H9 (cell line): ENCODE data around the gene NR1H2. TPM values are rescaled to one million over a fixed set of nuclear protein-coding genes. Genes with fewer than 3 reads are reported as not detected.

ENCODE experiments used
- DNase-seq: peaks from one replicate; pipeline ENCODE4 v3.0.0-alpha.2; 2017
- H2AFZ ChIP-seq: one replicate; pipeline ENCODE4 v1.6.1; 2013; ENCODE audit warnings: mild to moderate bottlenecking, low read length, control low read depth, moderate library complexity
- H2AK5ac ChIP-seq: 2 replicates; pipeline ENCODE4 v1.6.1; 2013; ENCODE audit warnings: low read length, control low read depth, mixed read lengths; ENCODE audit not compliant: insufficient read length
- H2BK120ac ChIP-seq: one replicate; pipeline ENCODE4 v1.6.1; 2013; ENCODE audit warnings: low read depth, mild to moderate bottlenecking, low read length, control low read depth, inconsistent platforms; ENCODE audit not compliant: poor library complexity, severe bottlenecking
- H2BK12ac ChIP-seq: 2 replicates; pipeline ENCODE4 v1.6.1; 2013; ENCODE audit warnings: low read length, control low read depth, mixed read lengths, low read depth; ENCODE audit not compliant: insufficient read length
- H2BK15ac ChIP-seq: 2 replicates; pipeline ENCODE4 v1.6.1; 2013; ENCODE audit warnings: low read depth, low read length, control low read depth
- H2BK20ac ChIP-seq: one replicate; pipeline ENCODE4 v1.6.1; 2013; ENCODE audit warnings: low read depth, mild to moderate bottlenecking, low read length, control low read depth, inconsistent platforms; ENCODE audit not compliant: poor library complexity, severe bottlenecking
- H2BK5ac ChIP-seq: 2 replicates; pipeline ENCODE4 v1.6.1; 2013; ENCODE audit warnings: low read length, control low read depth, mixed read lengths; ENCODE audit not compliant: insufficient read length
- H3K14ac ChIP-seq: 2 replicates; pipeline ENCODE4 v1.6.1; 2013; ENCODE audit warnings: low read length, control low read depth; ENCODE audit not compliant: insufficient read depth
- H3K18ac ChIP-seq: 2 replicates; pipeline ENCODE4 v1.6.1; 2013; ENCODE audit warnings: low read depth, mild to moderate bottlenecking, mixed read lengths, low read length, control low read depth; ENCODE audit not compliant: insufficient read length
- H3K23ac ChIP-seq: 2 replicates; pipeline ENCODE4 v1.6.1; 2013; ENCODE audit warnings: low read length, control low read depth, mixed read lengths, low read depth; ENCODE audit not compliant: insufficient read length
- H3K23me2 ChIP-seq: 2 replicates; pipeline ENCODE4 v1.6.1; 2013; ENCODE audit warnings: low read depth, mild to moderate bottlenecking, mixed read lengths, low read length, control low read depth; ENCODE audit not compliant: insufficient read length, poor library complexity, severe bottlenecking
- H3K27ac ChIP-seq: 2 replicates; pipeline ENCODE4 v1.5.1; 2013; ENCODE audit warnings: low read length, control low read depth, mixed read lengths, low read depth; ENCODE audit not compliant: insufficient read length
- H3K27me3 ChIP-seq: 2 replicates; pipeline ENCODE4 v1.6.1; 2013; ENCODE audit warnings: low read length, control low read depth, inconsistent platforms; ENCODE audit not compliant: insufficient read depth
- H3K4ac ChIP-seq: 2 replicates; pipeline ENCODE4 v1.6.1; 2013; ENCODE audit warnings: low read depth, mild to moderate bottlenecking, control low read depth, inconsistent platforms, low read length, moderate library complexity
- H3K4me1 ChIP-seq: 2 replicates; pipeline ENCODE4 v1.6.1; 2013; ENCODE audit warnings: low read length, control low read depth, inconsistent platforms; ENCODE audit not compliant: insufficient read depth
- H3K4me2 ChIP-seq: 2 replicates; pipeline ENCODE4 v1.6.1; 2013; ENCODE audit warnings: low read length, control low read depth, mixed read lengths; ENCODE audit not compliant: insufficient read length, insufficient read depth
- H3K56ac ChIP-seq: 2 replicates; pipeline ENCODE4 v1.6.1; 2013; ENCODE audit warnings: low read depth, mild to moderate bottlenecking, mixed read lengths, low read length, control low read depth; ENCODE audit not compliant: insufficient read length
- H3K79me1 ChIP-seq: 2 replicates; pipeline ENCODE4 v1.6.1; 2013; ENCODE audit warnings: low read depth, mild to moderate bottlenecking, moderate library complexity, low read length, control low read depth, inconsistent platforms; ENCODE audit not compliant: insufficient read depth, poor library complexity, severe bottlenecking
- H3K79me2 ChIP-seq: 2 replicates; pipeline ENCODE4 v1.6.1; 2013; ENCODE audit warnings: low read length, control low read depth, inconsistent platforms; ENCODE audit not compliant: insufficient read depth
- H3K9ac ChIP-seq: 2 replicates; pipeline ENCODE4 v1.6.1; 2013; ENCODE audit warnings: low read length, control low read depth, mixed read lengths; ENCODE audit not compliant: insufficient read length; ENCODE audit errors: extremely low read depth
- H3K9me3 ChIP-seq: one replicate; pipeline ENCODE4 v1.6.1; 2013; ENCODE audit warnings: low read depth, low read length, inconsistent platforms; ENCODE audit not compliant: control insufficient read depth
- H3T11ph ChIP-seq: one replicate; pipeline ENCODE4 v1.6.1; 2013; ENCODE audit warnings: mild to moderate bottlenecking, low read length, control low read depth, inconsistent platforms
- H4K20me1 ChIP-seq: one replicate; pipeline ENCODE4 v1.6.1; 2013; ENCODE audit not compliant: control insufficient read depth, insufficient read length, insufficient read depth
- H4K5ac ChIP-seq: 2 replicates; pipeline ENCODE4 v1.6.1; 2013; ENCODE audit warnings: low read depth, mild to moderate bottlenecking, mixed read lengths, low read length, control low read depth; ENCODE audit not compliant: insufficient read length
- H4K8ac ChIP-seq: replicated peaks from 2 replicates; pipeline ENCODE4 v1.6.1; 2013; ENCODE audit warnings: low read length, control low read depth, mixed read lengths, low read depth; ENCODE audit not compliant: insufficient read length
- H4K91ac ChIP-seq: 2 replicates; pipeline ENCODE4 v1.6.1; 2013; ENCODE audit warnings: low read depth, mild to moderate bottlenecking, moderate library complexity, mixed read lengths, low read length, control low read depth; ENCODE audit not compliant: insufficient read length
- H3K27ac Mint-ChIP-seq, 3 experiments: 2 replicates in 2 of 3; 3 replicates in 1 of 3; pipeline ENCODE4 v1.8.0; 2020 to 2021; ENCODE audit warnings: mixed read lengths in 3 of 3, mild to moderate bottlenecking in 1 of 3, moderate library complexity in 1 of 3
- H3K27me3 Mint-ChIP-seq: 2 replicates; pipeline ENCODE4 v1.8.0; 2021; ENCODE audit warnings: low read depth, mild to moderate bottlenecking, moderate library complexity, mixed read lengths
- H3K36me3 Mint-ChIP-seq, 3 experiments: 2 replicates in 2 of 3; 3 replicates in 1 of 3; pipeline ENCODE4 v1.8.0; 2020 to 2021; ENCODE audit warnings: low read depth in 3 of 3, mixed read lengths in 3 of 3; ENCODE audit not compliant: insufficient read depth in 1 of 3
- H3K4me1 Mint-ChIP-seq, 2 experiments: 2 replicates each; pipeline ENCODE4 v1.8.0; 2020; ENCODE audit warnings: mixed read lengths in 2 of 2
- H3K4me3 Mint-ChIP-seq, 2 experiments: 2 replicates in 1 of 2; 3 replicates in 1 of 2; pipeline ENCODE4 v1.8.0; 2020 to 2021; ENCODE audit warnings: mild to moderate bottlenecking in 2 of 2, mixed read lengths in 2 of 2, moderate library complexity in 1 of 2
- H3K9me3 Mint-ChIP-seq, 2 experiments: 2 replicates in 1 of 2; 3 replicates in 1 of 2; pipeline ENCODE4 v1.8.0; 2020; ENCODE audit warnings: mild to moderate bottlenecking in 2 of 2, mixed read lengths in 2 of 2, moderate library complexity in 1 of 2
- WGBS: extraction: QIAGEN DNeasy Blood & Tissue Kit; methylation state at CpG from one replicate; pipeline ENCODE4 v1.1.7; 2013; ENCODE audit warnings: missing lambda C conversion rate, low lambda C conversion rate, mixed read lengths; ENCODE audit not compliant: insufficient read length; ENCODE audit errors: extremely low coverage; 5-methylcytosine and 5-hydroxymethylcytosine counted together
- total RNA-seq: library from RNA; stranded (reverse); gene quantifications from 2 replicates; pipeline ENCODE4 v1.2.1, GENCODE V29; 2021
- TF ChIP-seq, protein P1 (sequence below): fragments of 200-600 bp; sonication (generic); conservative IDR thresholded peaks from 3 replicates; pipeline ENCODE4 v1.8.0; 2021; ENCODE audit warnings: antibody characterized with exemption, mild to moderate bottlenecking

The NR1H2 gene
- total RNA-seq, 1 experiment from 2014 or later, result 33.2 TPM

DNA sequence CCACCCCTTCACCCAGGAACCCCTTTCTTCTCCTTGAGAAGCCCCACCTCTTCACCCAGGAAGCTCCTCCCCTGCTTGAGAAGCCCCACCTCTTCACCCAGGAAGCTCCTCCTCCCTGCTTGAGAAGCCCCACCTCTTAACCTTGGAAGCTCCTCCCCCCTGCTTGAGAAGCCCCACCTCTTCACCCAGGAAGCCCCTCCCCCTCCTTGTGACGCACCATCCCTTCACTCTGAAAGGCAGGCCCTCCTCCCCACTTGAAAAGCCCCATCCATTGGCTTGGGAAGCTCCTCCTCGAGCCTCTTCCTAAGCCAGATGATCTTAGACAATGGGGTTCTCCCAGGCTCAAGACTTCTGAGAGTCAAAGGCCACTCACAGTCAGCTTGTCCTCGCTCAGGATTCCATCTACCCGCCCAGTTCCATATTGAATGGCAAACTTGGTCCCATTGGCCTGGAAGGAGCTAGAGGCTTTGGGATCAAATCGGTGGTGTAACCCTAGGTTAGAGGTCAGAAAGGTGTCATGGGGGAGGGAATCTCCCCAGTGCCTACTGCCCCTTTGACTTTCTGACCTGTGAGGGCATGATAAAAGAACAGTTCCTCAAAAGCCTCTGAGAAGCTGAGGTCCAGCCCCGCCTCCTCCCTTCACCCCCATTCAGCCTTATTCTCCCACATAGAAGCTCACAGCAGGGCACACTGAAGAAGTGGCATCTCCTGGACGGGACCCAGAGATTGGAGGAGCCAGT is 14.8 kb upstream of the NR1H2 start:
- Histone ChIP-seq H4K91ac (no peak overlapping the region), H3K56ac (no peak overlapping the region), H3K9me3 (no peaks in the 10 kb centered on the region), H3K23ac (no peak overlapping the region), H3K4me1 (peaks cover 2% of the 10 kb centered on the region; the same call in 1 of the 2 replicates), H2BK15ac (no peak overlapping the region), H3K4ac (no peak overlapping the region), H2AK5ac (no peak overlapping the region), H2BK12ac (no peak overlapping the region), H2BK120ac (no peak overlapping the region), H3K27me3 (no peaks in the 10 kb centered on the region), H2BK5ac (no peak overlapping the region), H2BK20ac (no peak overlapping the region), H3K27ac (no peak overlapping the region), H2AFZ (no peak overlapping the region), H3K79me1 (no peaks in the 10 kb centered on the region), H4K8ac (no peak overlapping the region), H3T11ph (no peak overlapping the region), H3K14ac (no peak overlapping the region), H4K5ac (no peak overlapping the region), H4K20me1 (no peaks in the 10 kb centered on the region), H3K9ac (no peak overlapping the region), H3K23me2 (no peaks in the 10 kb centered on the region), H3K18ac (no peak overlapping the region), H3K79me2 (no peaks in the 10 kb centered on the region), H3K4me2 (no peak overlapping the region)
- no peaks in the 10 kb centered on the region; a peak in 2 of 5 replicates for H3K9me3 Mint-ChIP-seq
- no peak overlapping the region for H3K4me3 Mint-ChIP-seq
- no peak for DNase-seq
- WGBS, result no CpG with 5 or more reads among the region's 7 CpGs
- peaks cover 0 to 8% (median 6%) of the 10 kb centered on the region in 3 experiments; a peak in 4 of 7 replicates for H3K36me3 Mint-ChIP-seq
- H3K27ac Mint-ChIP-seq, result no peak overlapping the region
- TF ChIP-seq, protein P1, sequence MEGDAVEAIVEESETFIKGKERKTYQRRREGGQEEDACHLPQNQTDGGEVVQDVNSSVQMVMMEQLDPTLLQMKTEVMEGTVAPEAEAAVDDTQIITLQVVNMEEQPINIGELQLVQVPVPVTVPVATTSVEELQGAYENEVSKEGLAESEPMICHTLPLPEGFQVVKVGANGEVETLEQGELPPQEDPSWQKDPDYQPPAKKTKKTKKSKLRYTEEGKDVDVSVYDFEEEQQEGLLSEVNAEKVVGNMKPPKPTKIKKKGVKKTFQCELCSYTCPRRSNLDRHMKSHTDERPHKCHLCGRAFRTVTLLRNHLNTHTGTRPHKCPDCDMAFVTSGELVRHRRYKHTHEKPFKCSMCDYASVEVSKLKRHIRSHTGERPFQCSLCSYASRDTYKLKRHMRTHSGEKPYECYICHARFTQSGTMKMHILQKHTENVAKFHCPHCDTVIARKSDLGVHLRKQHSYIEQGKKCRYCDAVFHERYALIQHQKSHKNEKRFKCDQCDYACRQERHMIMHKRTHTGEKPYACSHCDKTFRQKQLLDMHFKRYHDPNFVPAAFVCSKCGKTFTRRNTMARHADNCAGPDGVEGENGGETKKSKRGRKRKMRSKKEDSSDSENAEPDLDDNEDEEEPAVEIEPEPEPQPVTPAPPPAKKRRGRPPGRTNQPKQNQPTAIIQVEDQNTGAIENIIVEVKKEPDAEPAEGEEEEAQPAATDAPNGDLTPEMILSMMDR, result no peak
- H3K27me3 Mint-ChIP-seq, result peaks cover 12% of the 10 kb centered on the region
- H3K4me1 Mint-ChIP-seq, result peaks cover 11 to 19% of the 10 kb centered on the region in 2 experiments
